ENCODE measurements around the gene NOL3. TPM values are rescaled to one million over a fixed set of nuclear protein-coding genes. Genes with fewer than 3 reads are reported as not detected.
A peak's percentile ranks its signal among the peaks of the same experiment; 100 is the strongest.

The NOL3 gene
- total RNA-seq, 2 donors from 2014 or later: 18.8 to 31.6 TPM

- DNase-seq (ENCODE audit: low spot score): peak; percentile 93
- intact Hi-C loops (cut with DNase I): no loop called here
These were observed 19.4 kb upstream of the NOL3 start, which contains the start of gene B3GNT9 for GRCh38 chr16:67150833-67151396. Gene B3GNT9, minus strand, starts transcription at chr16:67150998. Its CDS starts 513 bp downstream, at chr16:67150485.

- intact Hi-C loops (cut with DNase I): no loop called here
- DNase-seq (ENCODE audit: low spot score): no peak
These were observed 18.8 kb upstream of the NOL3 start for GRCh38 chr16:67151431-67152097.

GRCh38 chr16:67154578-67155294, 15.6 kb upstream of the NOL3 start:
- no peak for DNase-seq (ENCODE audit: low spot score)

GRCh38 chr16:67155295-67156142, 14.8 kb upstream of the NOL3 start:
- peak; percentile 93 for DNase-seq (ENCODE audit: low spot score)

More at GRCh38 chr16:67154578-67155294, 15.6 kb upstream of the NOL3 start:
- intact Hi-C loops (cut with DNase I): loop anchor here (1.0 to 5.0 kb wide), 5 partner anchors 137 to 262 kb away; no protein-coding TSS in a partner anchor

GRCh38 chr16:67156143-67156844, 14.0 kb upstream of the NOL3 start:
- intact Hi-C loops (cut with DNase I): loop anchor here (5.0 kb wide), 2 partner anchors 179 to 264 kb away; no protein-coding TSS in a partner anchor
- DNase-seq (ENCODE audit: low spot score): no peak

More at GRCh38 chr16:67155295-67156142, 14.8 kb upstream of the NOL3 start:
- intact Hi-C loops (cut with DNase I): loop anchor here (1.0 to 5.0 kb wide), 5 partner anchors 138 to 263 kb away; no protein-coding TSS in a partner anchor

- intact Hi-C loops (cut with DNase I): loop anchor here (5.0 kb wide), 2 partner anchors 180 to 265 kb away; no protein-coding TSS in a partner anchor
- DNase-seq (ENCODE audit: low spot score): no peak
These were observed 13.1 kb upstream of the NOL3 start for GRCh38 chr16:67157106-67157748.

GRCh38 chr16:67157892-67158635, 12.3 kb upstream of the NOL3 start:
- intact Hi-C loops (cut with DNase I): loop anchor here (5.0 kb wide), 2 partner anchors 181 to 266 kb away; no protein-coding TSS in a partner anchor
- DNase-seq (ENCODE audit: low spot score): no peak

GRCh38 chr16:67158637-67159600, 11.4 kb upstream of the NOL3 start:
- DNase-seq (ENCODE audit: low spot score): peak; percentile 86
- intact Hi-C loops (cut with DNase I): loop anchor here (5.0 kb wide), 2 partner anchors 182 to 267 kb away; no protein-coding TSS in a partner anchor

- no peak for DNase-seq (ENCODE audit: low spot score)
- intact Hi-C loops (cut with DNase I): no loop called here
These were observed 8.7 kb upstream of the NOL3 start for GRCh38 chr16:67161595-67162058.

- intact Hi-C loops (cut with DNase I): no loop called here
- DNase-seq (ENCODE audit: low spot score): no peak
These were observed 7.7 kb upstream of the NOL3 start for GRCh38 chr16:67162506-67163163.

GRCh38 chr16:67163164-67163998, 7.0 kb upstream of the NOL3 start:
- peak; percentile 86 for DNase-seq (ENCODE audit: low spot score)

DNA sequence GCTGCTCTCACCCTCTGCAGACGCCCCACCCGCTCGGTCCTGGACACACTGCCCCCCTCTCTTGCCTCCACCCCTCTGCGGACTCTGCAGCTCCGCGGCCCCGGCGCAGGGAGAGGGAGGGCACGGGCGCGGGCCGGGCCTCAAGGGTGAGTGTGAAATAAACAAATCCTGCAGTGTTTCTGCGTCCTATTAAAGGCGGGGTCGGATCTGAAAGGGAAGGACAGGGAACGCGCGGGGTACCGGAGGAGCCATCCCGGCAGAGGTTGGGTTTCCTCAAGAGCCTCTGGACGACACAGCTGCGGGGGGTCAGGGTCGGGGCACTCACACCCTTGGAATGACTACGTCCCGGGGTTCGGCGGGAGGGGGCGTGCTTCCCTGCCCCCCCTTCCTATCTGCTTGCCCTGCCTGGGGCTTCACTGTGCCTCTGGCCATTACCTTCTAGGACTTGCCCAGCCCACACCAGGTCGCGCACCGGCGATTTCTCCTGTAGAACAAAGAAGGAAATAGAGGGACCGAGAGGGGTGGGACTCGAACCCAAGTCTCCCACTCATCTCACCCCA, 6.3 kb upstream of the NOL3 start:
- DNase-seq (ENCODE audit: low spot score): peak; percentile 83
- intact Hi-C loops (cut with DNase I): no loop called here

More at GRCh38 chr16:67163164-67163998, 7.0 kb upstream of the NOL3 start:
- intact Hi-C loops (cut with DNase I): no loop called here

- peak; percentile 87 for DNase-seq (ENCODE audit: low spot score)
- intact Hi-C loops (cut with DNase I): no loop called here
These were observed 5.7 kb upstream of the NOL3 start, which contains the start of gene HSF4 for GRCh38 chr16:67164599-67165061. Gene HSF4, plus strand, starts transcription at chr16:67164745. Its CDS starts 67 bp downstream, at chr16:67164812.

Data from posterior vena cava (tissue), 2 donors.